Activated CD8-positive, alpha-beta T cell treated with anti-CD3 and anti-CD28 coated beads, Interleukin-2, amount 10 ng/mL, durations not matched to agents 7 days and 5 days (primary cell): ENCODE results near the gene DHRS4L2. TPM values are rescaled to one million over a fixed set of nuclear protein-coding genes. Genes with fewer than 3 reads are reported as not detected.
"Not testable (repeated sequence)": the region's sequence is repeated elsewhere in the genome, so short reads cannot be mapped to it uniquely, and the experiment has no call there.

Experiments
- ATAC-seq: fragments of 150-1000 bp; cut with Tn5 transposase; one replicate; pipeline ENCODE4 v1.10.0; 2021; ENCODE audit warnings: moderate library complexity
- CTCF ChIA-PET: fragments of 350-600 bp; sonication (Branson Sonifier 250); formaldehyde crosslinking; loops from one replicate; lab custom pipeline; 2021; ENCODE audit warnings: antibody characterized with exemption; lab: Charles Lee
- POLR2A ChIA-PET: fragments of 350-600 bp; sonication (Branson Sonifier 250); formaldehyde crosslinking; loops from one replicate; lab custom pipeline; 2021; ENCODE audit warnings: antibody characterized with exemption; lab: Charles Lee
- DNase-seq: peaks from one replicate; pipeline ENCODE4 v3.0.0-alpha.2; 2020
- H3K27ac Mint-ChIP-seq: one replicate; pipeline ENCODE4 v1.8.0; 2021; ENCODE audit warnings: mild to moderate bottlenecking, mixed read lengths
- H3K27me3 Mint-ChIP-seq: one replicate; pipeline ENCODE4 v1.8.0; 2021; ENCODE audit warnings: low read depth, mixed read lengths
- H3K36me3 Mint-ChIP-seq: one replicate; pipeline ENCODE4 v1.8.0; 2021; ENCODE audit warnings: low read depth, mixed read lengths
- H3K4me1 Mint-ChIP-seq: one replicate; pipeline ENCODE4 v1.8.0; 2021; ENCODE audit warnings: low read depth, mixed read lengths
- H3K4me3 Mint-ChIP-seq: one replicate; pipeline ENCODE4 v1.8.0; 2021; ENCODE audit warnings: mild to moderate bottlenecking, mixed read lengths
- H3K9me3 Mint-ChIP-seq: one replicate; pipeline ENCODE4 v1.8.0; 2022; ENCODE audit warnings: mixed read lengths; ENCODE audit not compliant: insufficient read depth
- total RNA-seq, 2 experiments: library from RNA; stranded (reverse); gene quantifications; one replicate each; pipeline ENCODE4 v1.2.3, GENCODE V29; 2021

The DHRS4L2 gene
- total RNA-seq, 2 experiments from 2014 or later = 17.7 to 19.1 TPM

DNA sequence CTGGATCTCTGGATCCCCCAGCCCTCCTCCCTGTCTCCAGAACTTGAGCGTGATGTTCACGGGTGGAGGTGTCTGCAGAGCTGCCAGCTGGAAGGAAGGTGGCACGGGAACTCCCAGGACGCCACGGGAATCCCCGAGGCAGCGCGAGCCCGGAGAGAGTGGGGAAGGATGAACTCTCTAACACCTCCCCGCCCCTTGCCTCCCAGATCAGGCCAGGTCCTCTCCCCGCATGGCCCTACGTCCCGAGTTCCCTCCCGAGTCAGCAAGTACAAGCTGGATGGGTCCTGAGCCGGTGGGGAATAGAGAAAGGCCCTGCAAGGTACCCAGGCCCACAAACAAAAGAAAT is 17.7 kb downstream of the DHRS4L2 start:
- H3K9me3 Mint-ChIP-seq, H3K27me3 Mint-ChIP-seq, POLR2A ChIA-PET, H3K27ac Mint-ChIP-seq, CTCF ChIA-PET, DNase-seq: not testable (repeated sequence)
- Mint-ChIP-seq H3K4me1 (peaks cover 36% of the 10 kb centered on the region), H3K36me3 (peaks cover 14% of the 10 kb centered on the region), H3K4me3 (peak overlapping the region; percentile 50)
- peak; percentile 47 for ATAC-seq

- not testable (repeated sequence) for H3K9me3 Mint-ChIP-seq, H3K27me3 Mint-ChIP-seq
- peak; percentile 71 for DNase-seq
- POLR2A ChIA-PET = interaction anchor here (1.2 kb wide), 1 partner anchor 107 kb away, joined by 3 read pairs; the partner anchor contains the start of genes DCAF11 and NRL
- Mint-ChIP-seq H3K4me1 (peaks cover 36% of the 10 kb centered on the region), H3K36me3 (peaks cover 14% of the 10 kb centered on the region), H3K4me3 (peak overlapping the region; percentile 73), H3K27ac (peak overlapping the region; percentile 73)
- CTCF ChIA-PET = interaction anchor here (2.0 to 2.6 kb wide), 2 partner anchors 83 to 102 kb away, joined by 7 to 8 read pairs; no protein-coding TSS in a partner anchor
- ATAC-seq = peak; percentile 96
Measured at GRCh38 chr14:24006817-24007652, 18.3 kb downstream of the DHRS4L2 start.

GRCh38 chr14:24011051-24011450 is 22.3 kb downstream of the DHRS4L2 start:
- no peak overlapping the region for H3K27ac Mint-ChIP-seq
- no peaks in the 10 kb centered on the region for H3K9me3 Mint-ChIP-seq
- no peak for DNase-seq
- ChIA-PET CTCF (interaction anchor here (1.0 kb wide), 1 partner anchor 98 kb away, joined by 4 read pairs; no protein-coding TSS in a partner anchor), POLR2A (no interaction called here)
- no peak overlapping the region for H3K4me3 Mint-ChIP-seq
- peaks cover 14% of the 10 kb centered on the region for H3K36me3 Mint-ChIP-seq
- H3K27me3 Mint-ChIP-seq = no peaks in the 10 kb centered on the region
- ATAC-seq = no peak
- H3K4me1 Mint-ChIP-seq = peaks cover 36% of the 10 kb centered on the region

DNA sequence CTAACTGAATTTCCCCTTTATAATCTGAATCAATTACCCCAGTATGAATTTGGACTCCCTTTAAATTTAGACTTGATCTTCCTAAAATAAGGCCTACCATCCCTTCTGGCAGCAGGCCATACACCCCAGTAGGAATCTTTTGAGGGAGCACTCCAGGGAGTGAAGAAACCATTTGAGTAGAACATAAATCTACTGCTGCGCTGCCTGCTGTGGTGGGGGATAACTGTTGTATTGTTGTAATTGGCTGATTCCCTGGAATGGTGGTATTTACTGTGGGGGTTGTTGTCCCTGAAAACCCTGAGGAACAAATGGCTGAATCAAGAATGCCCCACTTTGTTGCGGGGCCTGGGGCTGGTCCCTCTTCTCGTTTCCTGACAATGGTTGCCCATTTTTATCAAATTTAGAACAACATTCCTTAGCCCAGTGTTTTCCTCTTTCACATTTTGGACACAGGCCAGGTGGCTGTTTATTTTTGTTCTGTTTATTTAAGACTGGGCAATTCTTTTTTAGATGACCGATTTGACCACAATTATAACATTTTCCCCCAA is 24.1 kb downstream of the DHRS4L2 start:
- ATAC-seq, H3K27ac Mint-ChIP-seq, H3K9me3 Mint-ChIP-seq, DNase-seq, H3K4me3 Mint-ChIP-seq, POLR2A ChIA-PET: not testable (repeated sequence)
- Mint-ChIP-seq H3K4me1 (peaks cover 33% of the 10 kb centered on the region), H3K27me3 (peaks cover 14% of the 10 kb centered on the region), H3K36me3 (peaks cover 14% of the 10 kb centered on the region)
- CTCF ChIA-PET = interaction anchor here (1.6 kb wide), 1 partner anchor 78 kb away, joined by 5 read pairs; no protein-coding TSS in a partner anchor

GRCh38 chr14:24013654-24014514 is 25.2 kb downstream of the DHRS4L2 start:
- POLR2A ChIA-PET = no interaction called here
- Mint-ChIP-seq H3K27me3 (peaks cover 21% of the 10 kb centered on the region), H3K27ac (no peak overlapping the region), H3K4me3 (no peak overlapping the region), H3K36me3 (peaks cover 10% of the 10 kb centered on the region), H3K9me3 (no peaks in the 10 kb centered on the region), H3K4me1 (peaks cover 23% of the 10 kb centered on the region)
- ATAC-seq (peak; percentile 90), DNase-seq (peak; percentile 67)
- CTCF ChIA-PET = interaction anchor here (0.7 to 1.6 kb wide), 6 partner anchors 32 to 95 kb away, joined by 3 to 7 read pairs (median 4); no protein-coding TSS in a partner anchor

- DNase-seq, ATAC-seq, H3K9me3 Mint-ChIP-seq, POLR2A ChIA-PET, H3K4me3 Mint-ChIP-seq, H3K27ac Mint-ChIP-seq, H3K4me1 Mint-ChIP-seq, H3K36me3 Mint-ChIP-seq: not testable (repeated sequence)
- CTCF ChIA-PET = interaction anchor here (1.4 kb wide), 1 partner anchor 41 kb away, joined by 5 read pairs; no protein-coding TSS in a partner anchor
- peaks cover 23% of the 10 kb centered on the region for H3K27me3 Mint-ChIP-seq
Measured at GRCh38 chr14:24015745-24016144, 27.0 kb downstream of the DHRS4L2 start.

- H3K9me3 Mint-ChIP-seq, H3K36me3 Mint-ChIP-seq, H3K4me1 Mint-ChIP-seq, POLR2A ChIA-PET, DNase-seq, H3K27ac Mint-ChIP-seq, H3K4me3 Mint-ChIP-seq, ATAC-seq: not testable (repeated sequence)
- CTCF ChIA-PET = interaction anchor here (1.3 kb wide), 1 partner anchor 39 kb away, joined by 3 read pairs; no protein-coding TSS in a partner anchor
- H3K27me3 Mint-ChIP-seq = peaks cover 27% of the 10 kb centered on the region
Measured at GRCh38 chr14:24018978-24019377, 30.2 kb downstream of the DHRS4L2 start.

DNA sequence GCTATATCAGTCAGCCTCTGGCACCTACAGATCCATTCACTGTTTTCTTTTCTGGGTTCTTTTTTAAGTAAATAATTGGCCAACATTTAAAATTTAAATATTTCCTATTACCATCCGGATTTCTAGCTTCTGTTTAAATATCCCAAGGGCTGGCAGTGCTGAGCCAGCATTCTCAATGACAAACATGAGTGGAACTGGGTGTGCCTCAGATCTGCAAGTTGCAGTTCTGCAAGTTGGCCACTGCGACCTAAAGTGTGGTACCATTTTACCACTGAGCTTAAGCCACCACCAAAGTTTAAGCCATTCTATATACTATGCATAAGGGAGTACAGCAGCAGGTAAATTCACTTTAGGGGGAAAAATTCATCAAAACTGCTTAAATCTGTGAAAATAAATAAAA is 31.2 kb downstream of the DHRS4L2 start:
- CTCF ChIA-PET = interaction anchor here (0.8 kb wide), 1 partner anchor 63 kb away, joined by 3 read pairs; no protein-coding TSS in a partner anchor
- ATAC-seq, DNase-seq, H3K36me3 Mint-ChIP-seq, H3K27ac Mint-ChIP-seq, H3K9me3 Mint-ChIP-seq, H3K4me3 Mint-ChIP-seq, POLR2A ChIA-PET, H3K4me1 Mint-ChIP-seq: not testable (repeated sequence)
- H3K27me3 Mint-ChIP-seq = peaks cover 27% of the 10 kb centered on the region

- CTCF ChIA-PET = interaction anchor here (0.8 kb wide), 1 partner anchor 62 kb away, joined by 3 read pairs; no protein-coding TSS in a partner anchor
Measured at GRCh38 chr14:24020520-24020919, 31.8 kb downstream of the DHRS4L2 start.

DNA sequence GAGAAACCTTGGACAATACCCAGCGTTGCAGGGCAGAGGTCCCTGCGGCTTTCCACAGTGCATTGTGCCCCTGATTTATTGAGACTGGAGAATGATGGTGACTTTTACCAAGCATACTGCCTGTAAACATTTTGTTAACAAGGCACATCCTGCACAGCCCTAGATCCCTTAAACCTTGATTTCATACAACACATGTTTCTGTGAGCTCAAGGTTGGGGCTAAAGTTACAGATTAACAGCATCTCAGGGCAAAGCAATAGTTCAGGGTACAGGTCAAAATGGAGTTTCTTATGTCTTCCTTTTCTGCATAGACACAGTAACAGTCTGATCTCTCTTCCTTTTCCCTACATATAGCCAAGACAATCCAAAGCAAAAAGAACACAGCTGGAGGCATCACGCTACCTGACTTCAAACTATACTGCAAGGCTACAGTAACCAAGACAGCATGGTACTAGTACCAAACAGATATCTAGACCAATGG is 36.2 kb downstream of the DHRS4L2 start:
- H3K36me3 Mint-ChIP-seq, H3K4me3 Mint-ChIP-seq, POLR2A ChIA-PET, CTCF ChIA-PET, H3K27ac Mint-ChIP-seq, DNase-seq, ATAC-seq, H3K4me1 Mint-ChIP-seq, H3K9me3 Mint-ChIP-seq: not testable (repeated sequence)
- peaks cover 32% of the 10 kb centered on the region for H3K27me3 Mint-ChIP-seq

More at GRCh38 chr14:24020520-24020919, 31.8 kb downstream of the DHRS4L2 start:
- H3K9me3 Mint-ChIP-seq, H3K4me1 Mint-ChIP-seq, POLR2A ChIA-PET, H3K36me3 Mint-ChIP-seq, H3K27ac Mint-ChIP-seq, ATAC-seq, H3K4me3 Mint-ChIP-seq, DNase-seq: not testable (repeated sequence)
- peaks cover 30% of the 10 kb centered on the region for H3K27me3 Mint-ChIP-seq

GRCh38 chr14:24029687-24030086 is 41.0 kb downstream of the DHRS4L2 start:
- POLR2A ChIA-PET, CTCF ChIA-PET: not testable (repeated sequence)

More at GRCh38 chr14:24029687-24030086, 41.0 kb downstream of the DHRS4L2 start:
- H3K9me3 Mint-ChIP-seq = peaks cover 22% of the 10 kb centered on the region
- not testable (repeated sequence) for H3K27ac Mint-ChIP-seq, H3K4me1 Mint-ChIP-seq, H3K4me3 Mint-ChIP-seq, ATAC-seq, DNase-seq
- peaks cover 28% of the 10 kb centered on the region for H3K27me3 Mint-ChIP-seq
- peaks cover 14% of the 10 kb centered on the region for H3K36me3 Mint-ChIP-seq
